OCI-LY7 (cell line): ENCODE results near the gene DHRS3. TPM values are rescaled to one million over a fixed set of nuclear protein-coding genes. Genes with fewer than 3 reads are reported as not detected.

Experiments used
- BruUV-seq: library from RNA; stranded (reverse); fragments of 400-500 nt; replicated peaks from 2 replicates; lab custom pipeline; 2021; lab: Mats Ljungman, UMichigan
- CTCF ChIA-PET: fragments of 300-600 bp; sonication (Branson Sonifier 250); formaldehyde crosslinking; loops from one replicate; lab custom pipeline; 2022; ENCODE audit warnings: antibody characterized with exemption; ENCODE audit not compliant: unreplicated experiment; lab: Charles Lee
- POLR2A ChIA-PET: fragments of 300-600 bp; sonication (Branson Sonifier 250); formaldehyde crosslinking; loops from one replicate; lab custom pipeline; 2022; ENCODE audit warnings: antibody characterized with exemption; lab: Charles Lee
- DNase-seq: peaks from one replicate; pipeline ENCODE4 v3.0.0-alpha.2; 2015; ENCODE audit warnings: low spot score
- H2AFZ ChIP-seq: fragments of 200-600 bp; sonication (generic), shearing (Covaris generic); 2 replicates; pipeline ENCODE4 v1.6.1; 2014; ENCODE audit warnings: mild to moderate bottlenecking, antibody characterized with exemption, low read length, moderate library complexity
- H3K27ac ChIP-seq: fragments of 200-600 bp; sonication (generic); 2 replicates; pipeline ENCODE4 v1.5.1; 2014; ENCODE audit warnings: mixed run types, low read depth, mild to moderate bottlenecking, moderate library complexity, low read length, inconsistent platforms; ENCODE audit not compliant: poor library complexity, severe bottlenecking
- H3K36me3 ChIP-seq: fragments of 200-600 bp; sonication (generic); 2 replicates; pipeline ENCODE4 v1.6.1; 2014; ENCODE audit warnings: mild to moderate bottlenecking, antibody characterized with exemption, low read length, moderate library complexity, mixed read lengths; ENCODE audit not compliant: insufficient read depth
- H3K4me1 ChIP-seq: fragments of 200-600 bp; sonication (generic); 2 replicates; pipeline ENCODE4 v1.5.1; 2014; ENCODE audit warnings: mild to moderate bottlenecking, low read length; ENCODE audit not compliant: insufficient read depth, poor library complexity, severe bottlenecking
- H3K4me2 ChIP-seq: fragments of 200-600 bp; sonication (generic); 2 replicates; pipeline ENCODE4 v1.6.1; 2014; ENCODE audit warnings: mild to moderate bottlenecking, low read length
- H3K4me3 ChIP-seq: fragments of 200-600 bp; sonication (generic); 2 replicates; pipeline ENCODE4 v1.5.1; 2014; ENCODE audit warnings: mild to moderate bottlenecking, low read depth, low read length; ENCODE audit not compliant: poor library complexity, severe bottlenecking
- H3K79me2 ChIP-seq: fragments of 200-600 bp; sonication (generic); 2 replicates; pipeline ENCODE4 v1.6.1; 2016; ENCODE audit warnings: low read depth, mild to moderate bottlenecking, low read length, moderate library complexity, mixed read lengths; ENCODE audit not compliant: insufficient read depth
- H3K9me2 ChIP-seq: fragments of 200-600 bp; sonication (generic); 2 replicates; pipeline ENCODE4 v1.6.1; 2016; ENCODE audit warnings: mild to moderate bottlenecking, low read length, mixed read lengths; ENCODE audit not compliant: insufficient read depth
- H3K9me3 ChIP-seq: fragments of 200-600 bp; sonication (generic); 2 replicates; pipeline ENCODE4 v1.6.1; 2014; ENCODE audit warnings: mild to moderate bottlenecking, mixed run types, low read length, mixed read lengths
- H4K20me1 ChIP-seq: fragments of 200-600 bp; sonication (generic); 2 replicates; pipeline ENCODE4 v1.6.1; 2014; ENCODE audit warnings: mild to moderate bottlenecking, antibody characterized with exemption, low read length, moderate library complexity, mixed read lengths; ENCODE audit not compliant: insufficient read depth
- EZH2phosphoT487 ChIP-seq: fragments of 200-600 bp; sonication (generic); IDR thresholded peaks from 2 replicates; pipeline ENCODE4 v1.6.1; 2018; ENCODE audit warnings: low read depth, borderline replicate concordance, mild to moderate bottlenecking, mixed run types, antibody characterized with exemption, low read length, moderate library complexity, mixed read lengths
- intact Hi-C: fragments of 100-400 bp; cut with micrococcal nuclease; formaldehyde crosslinking; loops from one replicate; pipeline ENCODE4 v1.10.0; 2022; ENCODE audit not compliant: unreplicated experiment
- total RNA-seq, 2 experiments: library from RNA; depleted of rRNA in 1 of 2; stranded (reverse); fragments of >200 nt in 1 of 2; shearing (Covaris generic) in 1 of 2; gene quantifications; 2 replicates each; pipeline ENCODE4 v1.2.3, GENCODE V29; 2014 to 2022
- TF ChIP-seq, protein P1 (sequence below): fragments of 200-600 bp; sonication (generic); conservative IDR thresholded peaks from 2 replicates; pipeline ENCODE4 v1.5.1; 2014; ENCODE audit warnings: mild to moderate bottlenecking, antibody characterized with exemption, low read length, moderate library complexity, mixed read lengths

DHRS3 gene
- total RNA-seq, 2 experiments from 2014 or later = not detected

DNA sequence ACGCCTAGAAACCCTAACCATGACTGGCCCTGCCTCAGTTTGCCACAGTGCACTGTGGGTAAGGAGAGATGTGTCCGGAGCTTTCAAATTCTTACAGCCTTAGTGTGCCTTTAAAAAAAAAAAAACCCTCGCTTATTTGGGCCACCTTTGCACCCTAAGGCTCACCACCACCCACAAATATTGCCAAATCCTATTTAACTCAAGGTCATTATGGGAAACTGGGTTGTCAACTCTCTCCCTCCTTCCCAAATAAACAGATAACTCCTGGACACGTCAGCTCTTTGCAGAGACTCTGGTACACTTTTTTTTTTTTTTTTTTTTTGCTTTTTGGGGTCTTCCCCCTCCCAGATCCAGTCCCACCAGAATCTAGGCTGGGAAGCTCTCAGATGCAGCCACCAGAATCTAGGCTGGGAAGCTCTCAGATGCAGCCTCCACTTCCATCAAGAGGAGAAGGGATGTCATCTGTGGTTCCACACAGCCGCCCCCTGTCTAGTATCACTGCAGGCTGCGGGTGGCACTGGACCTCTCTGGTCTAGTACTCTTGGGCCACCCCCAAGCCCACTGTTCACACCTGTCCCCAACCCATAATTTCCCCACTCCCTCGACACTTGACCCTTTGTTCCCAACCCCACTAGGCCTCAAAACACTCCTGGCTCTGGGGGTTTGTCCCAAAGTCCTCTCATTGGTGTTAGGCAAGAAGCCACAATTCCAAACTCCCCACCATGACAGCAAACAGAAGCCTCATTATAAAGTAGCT is 3.4 kb downstream of the DHRS3 start:
- Histone ChIP-seq H3K36me3 (no peaks in the 10 kb centered on the region), H3K27ac (no peak overlapping the region), H2AFZ (no peak overlapping the region), H3K4me3 (no peak overlapping the region), H4K20me1 (no peaks in the 10 kb centered on the region), H3K79me2 (no peaks in the 10 kb centered on the region), H3K4me2 (no peak overlapping the region), H3K9me2 (no peaks in the 10 kb centered on the region), H3K4me1 (no peaks in the 10 kb centered on the region), H3K9me3 (no peaks in the 10 kb centered on the region)
- TF ChIP-seq, protein P1, sequence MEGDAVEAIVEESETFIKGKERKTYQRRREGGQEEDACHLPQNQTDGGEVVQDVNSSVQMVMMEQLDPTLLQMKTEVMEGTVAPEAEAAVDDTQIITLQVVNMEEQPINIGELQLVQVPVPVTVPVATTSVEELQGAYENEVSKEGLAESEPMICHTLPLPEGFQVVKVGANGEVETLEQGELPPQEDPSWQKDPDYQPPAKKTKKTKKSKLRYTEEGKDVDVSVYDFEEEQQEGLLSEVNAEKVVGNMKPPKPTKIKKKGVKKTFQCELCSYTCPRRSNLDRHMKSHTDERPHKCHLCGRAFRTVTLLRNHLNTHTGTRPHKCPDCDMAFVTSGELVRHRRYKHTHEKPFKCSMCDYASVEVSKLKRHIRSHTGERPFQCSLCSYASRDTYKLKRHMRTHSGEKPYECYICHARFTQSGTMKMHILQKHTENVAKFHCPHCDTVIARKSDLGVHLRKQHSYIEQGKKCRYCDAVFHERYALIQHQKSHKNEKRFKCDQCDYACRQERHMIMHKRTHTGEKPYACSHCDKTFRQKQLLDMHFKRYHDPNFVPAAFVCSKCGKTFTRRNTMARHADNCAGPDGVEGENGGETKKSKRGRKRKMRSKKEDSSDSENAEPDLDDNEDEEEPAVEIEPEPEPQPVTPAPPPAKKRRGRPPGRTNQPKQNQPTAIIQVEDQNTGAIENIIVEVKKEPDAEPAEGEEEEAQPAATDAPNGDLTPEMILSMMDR = no peak
- no peak for TF ChIP-seq EZH2phosphoT487
- intact Hi-C loops = no loop called here
- BruUV-seq = no TSS peak
- CTCF ChIA-PET = no interaction called here
- DNase-seq = no peak
- POLR2A ChIA-PET = interaction anchor here (0.8 kb wide), 1 partner anchor 15 kb away, joined by 4 read pairs; no protein-coding TSS in a partner anchor

DNA sequence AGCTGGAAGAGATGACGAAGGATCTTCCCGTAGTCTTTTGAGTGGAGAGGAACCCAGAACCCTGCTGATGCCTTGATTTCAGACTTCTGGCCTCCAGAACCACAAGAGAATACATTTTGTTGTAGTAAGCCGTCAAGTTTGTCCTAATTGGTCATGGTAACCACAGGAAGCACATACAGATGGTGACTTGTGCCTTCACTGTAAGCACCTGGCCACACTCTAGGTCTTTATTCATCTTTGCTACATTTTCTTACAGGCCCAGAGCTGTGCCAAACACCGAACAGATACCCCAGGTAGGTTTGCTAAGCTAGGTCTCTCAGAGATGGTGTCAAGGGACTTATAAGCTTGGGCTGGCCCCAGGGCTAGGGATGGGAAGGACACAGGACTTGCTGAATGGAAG is 4.8 kb downstream of the DHRS3 start:
- Histone ChIP-seq H3K36me3 (no peaks in the 10 kb centered on the region), H4K20me1 (no peaks in the 10 kb centered on the region), H3K79me2 (no peaks in the 10 kb centered on the region), H3K9me2 (no peaks in the 10 kb centered on the region), H3K4me1 (no peaks in the 10 kb centered on the region), H3K4me2 (no peak overlapping the region), H3K4me3 (no peak overlapping the region), H3K27ac (no peak overlapping the region), H3K9me3 (no peaks in the 10 kb centered on the region), H2AFZ (no peak overlapping the region)
- BruUV-seq = no TSS peak
- intact Hi-C loops = no loop called here
- ChIA-PET POLR2A (no interaction called here), CTCF (no interaction called here)
- no peak for DNase-seq
- TF ChIP-seq, protein P1 = no peak
- TF ChIP-seq EZH2phosphoT487 = no peak

DNA sequence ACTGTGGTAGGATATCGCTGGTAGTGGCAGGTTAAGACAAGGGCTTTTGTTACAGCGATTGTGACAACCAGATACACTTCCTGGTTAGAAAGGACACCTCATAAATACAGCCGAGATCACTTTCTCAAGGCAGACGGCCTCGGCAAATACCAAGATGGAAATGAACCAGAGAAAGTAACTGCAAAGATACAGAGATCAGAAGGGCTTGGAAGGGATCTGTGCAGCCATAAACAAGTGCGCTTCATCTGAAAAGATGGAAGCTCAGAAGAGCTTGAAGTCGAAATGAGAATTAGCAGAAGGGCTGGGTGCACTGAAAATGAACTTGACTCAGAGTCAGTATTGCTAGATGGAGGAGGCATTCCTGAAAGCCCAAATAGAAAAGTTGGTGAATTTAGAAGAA is 7.1 kb downstream of the DHRS3 start:
- Histone ChIP-seq H2AFZ (no peak overlapping the region), H3K4me3 (no peak overlapping the region), H3K4me2 (no peak overlapping the region), H3K36me3 (no peaks in the 10 kb centered on the region), H4K20me1 (no peaks in the 10 kb centered on the region), H3K79me2 (no peaks in the 10 kb centered on the region), H3K9me3 (no peaks in the 10 kb centered on the region), H3K27ac (no peak overlapping the region), H3K4me1 (no peaks in the 10 kb centered on the region), H3K9me2 (no peaks in the 10 kb centered on the region)
- POLR2A ChIA-PET = no interaction called here
- TF ChIP-seq, protein P1 = no peak
- no peak for TF ChIP-seq EZH2phosphoT487
- no peak for DNase-seq
- CTCF ChIA-PET = no interaction called here
- no TSS peak for BruUV-seq
- intact Hi-C loops = no loop called here
